Neural cell (in vitro differentiated cells): ENCODE results near the gene ZFP3. TPM values are rescaled to one million over a fixed set of nuclear protein-coding genes. Genes with fewer than 3 reads are reported as not detected.
"Not testable (repeated sequence)": the region's sequence is repeated elsewhere in the genome, so short reads cannot be mapped to it uniquely, and the experiment has no call there.

ENCODE experiments used
- H2AFZ ChIP-seq: fragments of 200-600, 300-800 bp; sonication (generic), shearing (Covaris generic); 2 replicates; pipeline ENCODE4 v1.6.0; 2014; ENCODE audit warnings: low read depth, mild to moderate bottlenecking, antibody characterized with exemption, low read length, moderate library complexity
- H3F3A ChIP-seq: fragments of 200-600 bp; shearing (Covaris generic); 2 replicates; pipeline ENCODE4 v1.6.1; 2016; ENCODE audit warnings: mild to moderate bottlenecking, moderate library complexity, mixed read lengths, antibody characterized with exemption, low read length; ENCODE audit not compliant: insufficient read depth, poor library complexity, severe bottlenecking
- H3K27ac ChIP-seq: fragments of 200-600, 300-800 bp; sonication (generic), shearing (Covaris generic); 2 replicates; pipeline ENCODE4 v1.5.1; 2014; ENCODE audit warnings: mild to moderate bottlenecking, low read length, moderate library complexity
- H3K27me3 ChIP-seq: fragments of 300-800, 200-600 bp; sonication (generic), shearing (Covaris generic); 2 replicates; pipeline ENCODE4 v1.6.0; 2014; ENCODE audit warnings: mild to moderate bottlenecking, low read depth, low read length, moderate library complexity; ENCODE audit not compliant: insufficient read depth
- H3K36me3 ChIP-seq: fragments of 300-800, 200-600 bp; sonication (generic), shearing (Covaris generic); 2 replicates; pipeline ENCODE4 v1.5.1; 2014; ENCODE audit warnings: mild to moderate bottlenecking, antibody characterized with exemption, low read length, moderate library complexity; ENCODE audit not compliant: insufficient read depth
- H3K4me2 ChIP-seq: fragments of 300-800, 200-600 bp; sonication (generic), shearing (Covaris generic); 2 replicates; pipeline ENCODE4 v1.6.0; 2014; ENCODE audit warnings: mild to moderate bottlenecking, low read length
- H3K4me3 ChIP-seq: fragments of 300-800, 200-600 bp; sonication (generic), shearing (Covaris generic); 2 replicates; pipeline ENCODE4 v1.5.1; 2014; ENCODE audit warnings: mild to moderate bottlenecking, low read length, moderate library complexity
- H3K79me2 ChIP-seq: fragments of 200-600 bp; shearing (Covaris generic); replicated peaks from 2 replicates; pipeline ENCODE4 v1.6.0; 2014; ENCODE audit warnings: mild to moderate bottlenecking, low read length, moderate library complexity; ENCODE audit not compliant: insufficient read depth
- H3K9ac ChIP-seq: fragments of 300-800, 200-600 bp; sonication (generic), shearing (Covaris generic); 2 replicates; pipeline ENCODE4 v1.6.1; 2016; ENCODE audit warnings: mild to moderate bottlenecking, low read length, mixed read lengths
- H3K9me2 ChIP-seq: fragments of 200-600 bp; shearing (Covaris generic); 2 replicates; pipeline ENCODE4 v1.6.1; 2016; ENCODE audit warnings: mild to moderate bottlenecking, low read length, mixed read lengths; ENCODE audit not compliant: insufficient read depth
- H3K9me3 ChIP-seq: fragments of 200-600, 300-800 bp; sonication (generic), shearing (Covaris generic); 2 replicates; pipeline ENCODE4 v1.6.1; 2016; ENCODE audit warnings: mild to moderate bottlenecking, mixed run types, low read length, moderate library complexity, mixed read lengths
- H4K20me1 ChIP-seq: fragments of 200-600 bp; shearing (Covaris generic); 2 replicates; pipeline ENCODE4 v1.6.1; 2016; ENCODE audit warnings: mild to moderate bottlenecking, mixed run types; ENCODE audit not compliant: insufficient read depth
- CTCF ChIP-seq: fragments of 450-650 bp; IDR thresholded peaks from 2 replicates; pipeline ENCODE4 v1.5.1; 2014; ENCODE audit warnings: antibody characterized with exemption, mild to moderate bottlenecking, moderate library complexity; ENCODE audit not compliant: poor library complexity, severe bottlenecking
- EP300 ChIP-seq: fragments of 450-650 bp; conservative IDR thresholded peaks from 2 replicates; pipeline ENCODE4 v1.6.1; 2014; ENCODE audit warnings: antibody characterized with exemption, mild to moderate bottlenecking, moderate library complexity; ENCODE audit not compliant: poor library complexity, severe bottlenecking
- EZH2 ChIP-seq: fragments of 200-600, 300-800 bp; shearing (Covaris generic), sonication (generic); IDR thresholded peaks from 2 replicates; pipeline ENCODE4 v1.6.1; 2014; ENCODE audit warnings: antibody characterized with exemption, low read length, borderline replicate concordance, mild to moderate bottlenecking; ENCODE audit not compliant: insufficient read depth, poor library complexity, severe bottlenecking
- MXI1 ChIP-seq: fragments of 450-650 bp; conservative IDR thresholded peaks from 2 replicates; pipeline ENCODE4 v1.6.1; 2014; ENCODE audit warnings: antibody characterized with exemption, mild to moderate bottlenecking; ENCODE audit not compliant: poor library complexity, severe bottlenecking
- POLR2AphosphoS5 ChIP-seq: IDR thresholded peaks from 2 replicates; pipeline ENCODE4 v1.6.1; 2012
- RAD21 ChIP-seq: fragments of 450-650 bp; conservative IDR thresholded peaks from 2 replicates; pipeline ENCODE4 v1.6.1; 2014; ENCODE audit warnings: antibody characterized with exemption, mild to moderate bottlenecking, moderate library complexity
- REST ChIP-seq: IDR thresholded peaks from 2 replicates; pipeline ENCODE4 v1.6.1; 2012; ENCODE audit warnings: borderline replicate concordance
- SMC3 ChIP-seq: fragments of 450-650 bp; conservative IDR thresholded peaks from 2 replicates; pipeline ENCODE4 v1.6.1; 2014; ENCODE audit warnings: antibody characterized with exemption, mild to moderate bottlenecking, moderate library complexity; ENCODE audit not compliant: poor library complexity
- TAF1 ChIP-seq: IDR thresholded peaks from 2 replicates; pipeline ENCODE4 v1.6.1; 2012; ENCODE audit warnings: low read depth
- polyA plus RNA-seq: library from polyadenylated mRNA; depleted of rRNA; stranded (reverse); fragments of >200 nt; gene quantifications from 2 replicates; pipeline ENCODE4 v1.2.3, GENCODE V29; 2014

The ZFP3 gene
- polyA plus RNA-seq, 1 donor from 2014 or later: 0.05 TPM

GRCh38 chr17:5138616-5139457, 60.6 kb downstream of the ZFP3 start:
- Histone ChIP-seq H3F3A (no peaks in the 10 kb centered on the region), H3K27me3 (no peaks in the 10 kb centered on the region), H3K27ac (no peak overlapping the region), H3K9ac (no peak overlapping the region), H2AFZ (no peak overlapping the region), H3K36me3 (no peaks in the 10 kb centered on the region), H3K9me3 (no peaks in the 10 kb centered on the region), H3K9me2 (no peaks in the 10 kb centered on the region), H3K79me2 (no peaks in the 10 kb centered on the region), H4K20me1 (no peaks in the 10 kb centered on the region), H3K4me2 (no peak overlapping the region), H3K4me3 (no peak overlapping the region)
- TF ChIP-seq SMC3 (no peak), TAF1 (no peak), EZH2 (no peak), POLR2AphosphoS5 (no peak), MXI1 (no peak), CTCF (no peak), REST (no peak), EP300 (no peak), RAD21 (no peak)

GRCh38 chr17:5139458-5139732, 61.1 kb downstream of the ZFP3 start:
- H3K36me3 ChIP-seq: no peaks in the 10 kb centered on the region
- no peak overlapping the region for H3K4me3 ChIP-seq
- H3K79me2 ChIP-seq: no peaks in the 10 kb centered on the region
- H3K9me3 ChIP-seq: no peaks in the 10 kb centered on the region
- H2AFZ ChIP-seq: no peak overlapping the region
- H3K27me3 ChIP-seq: no peaks in the 10 kb centered on the region
- no peak overlapping the region for H3K4me2 ChIP-seq
- H3K27ac ChIP-seq: no peak overlapping the region
- H3K9me2 ChIP-seq: no peaks in the 10 kb centered on the region
- no peaks in the 10 kb centered on the region for H4K20me1 ChIP-seq
- no peak overlapping the region for H3K9ac ChIP-seq
- TF ChIP-seq CTCF: no peak
- H3F3A ChIP-seq: no peaks in the 10 kb centered on the region

GRCh38 chr17:5142877-5143276, 64.6 kb downstream of the ZFP3 start:
- not testable (repeated sequence) for H3K36me3 ChIP-seq, H2AFZ ChIP-seq, H3K9me2 ChIP-seq, H4K20me1 ChIP-seq, H3K9ac ChIP-seq, H3K4me3 ChIP-seq, H3K27me3 ChIP-seq, H3K4me2 ChIP-seq, H3K9me3 ChIP-seq, H3F3A ChIP-seq, H3K79me2 ChIP-seq, H3K27ac ChIP-seq
